ENCODE data around the gene AUNIP.

The AUNIP gene

DNA sequence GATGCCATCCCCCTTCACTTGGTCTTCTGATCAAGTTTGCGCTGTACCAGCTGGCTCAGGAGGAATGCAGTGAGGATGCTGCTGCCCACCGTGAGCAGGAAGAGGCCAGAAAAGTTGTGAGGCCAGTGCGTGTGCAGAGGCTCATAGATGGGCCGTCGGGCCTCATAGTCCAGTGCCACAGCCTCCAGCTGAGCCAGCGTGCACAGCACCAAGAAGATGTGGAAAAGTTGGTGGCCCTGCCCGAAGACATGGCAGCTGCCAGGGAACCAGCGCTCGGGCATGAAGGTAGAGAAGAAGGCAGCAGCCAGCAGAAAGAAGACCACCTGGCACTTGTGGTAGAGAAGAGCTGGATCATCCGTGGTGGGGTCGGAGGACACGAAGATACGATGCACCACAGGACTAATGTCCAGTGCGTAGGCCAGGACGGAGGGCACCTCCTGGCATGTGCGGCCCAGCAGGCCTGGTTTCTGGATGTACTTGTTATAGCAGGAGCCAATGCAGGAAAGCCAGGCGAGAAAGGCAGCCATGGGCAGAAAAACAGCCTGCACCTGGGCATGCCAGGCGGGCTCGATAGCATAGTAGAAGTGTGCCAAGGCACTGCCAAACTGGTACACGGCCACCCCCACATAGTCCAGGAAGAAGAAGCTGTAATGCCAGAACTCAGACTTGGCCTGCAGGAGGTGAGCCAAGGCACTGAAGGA is 3.7 kb upstream of the AUNIP start:
- TF ChIP-seq, protein P1, sequence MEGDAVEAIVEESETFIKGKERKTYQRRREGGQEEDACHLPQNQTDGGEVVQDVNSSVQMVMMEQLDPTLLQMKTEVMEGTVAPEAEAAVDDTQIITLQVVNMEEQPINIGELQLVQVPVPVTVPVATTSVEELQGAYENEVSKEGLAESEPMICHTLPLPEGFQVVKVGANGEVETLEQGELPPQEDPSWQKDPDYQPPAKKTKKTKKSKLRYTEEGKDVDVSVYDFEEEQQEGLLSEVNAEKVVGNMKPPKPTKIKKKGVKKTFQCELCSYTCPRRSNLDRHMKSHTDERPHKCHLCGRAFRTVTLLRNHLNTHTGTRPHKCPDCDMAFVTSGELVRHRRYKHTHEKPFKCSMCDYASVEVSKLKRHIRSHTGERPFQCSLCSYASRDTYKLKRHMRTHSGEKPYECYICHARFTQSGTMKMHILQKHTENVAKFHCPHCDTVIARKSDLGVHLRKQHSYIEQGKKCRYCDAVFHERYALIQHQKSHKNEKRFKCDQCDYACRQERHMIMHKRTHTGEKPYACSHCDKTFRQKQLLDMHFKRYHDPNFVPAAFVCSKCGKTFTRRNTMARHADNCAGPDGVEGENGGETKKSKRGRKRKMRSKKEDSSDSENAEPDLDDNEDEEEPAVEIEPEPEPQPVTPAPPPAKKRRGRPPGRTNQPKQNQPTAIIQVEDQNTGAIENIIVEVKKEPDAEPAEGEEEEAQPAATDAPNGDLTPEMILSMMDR (IDR thresholded peaks at IDR 0.05): no peak

DNA sequence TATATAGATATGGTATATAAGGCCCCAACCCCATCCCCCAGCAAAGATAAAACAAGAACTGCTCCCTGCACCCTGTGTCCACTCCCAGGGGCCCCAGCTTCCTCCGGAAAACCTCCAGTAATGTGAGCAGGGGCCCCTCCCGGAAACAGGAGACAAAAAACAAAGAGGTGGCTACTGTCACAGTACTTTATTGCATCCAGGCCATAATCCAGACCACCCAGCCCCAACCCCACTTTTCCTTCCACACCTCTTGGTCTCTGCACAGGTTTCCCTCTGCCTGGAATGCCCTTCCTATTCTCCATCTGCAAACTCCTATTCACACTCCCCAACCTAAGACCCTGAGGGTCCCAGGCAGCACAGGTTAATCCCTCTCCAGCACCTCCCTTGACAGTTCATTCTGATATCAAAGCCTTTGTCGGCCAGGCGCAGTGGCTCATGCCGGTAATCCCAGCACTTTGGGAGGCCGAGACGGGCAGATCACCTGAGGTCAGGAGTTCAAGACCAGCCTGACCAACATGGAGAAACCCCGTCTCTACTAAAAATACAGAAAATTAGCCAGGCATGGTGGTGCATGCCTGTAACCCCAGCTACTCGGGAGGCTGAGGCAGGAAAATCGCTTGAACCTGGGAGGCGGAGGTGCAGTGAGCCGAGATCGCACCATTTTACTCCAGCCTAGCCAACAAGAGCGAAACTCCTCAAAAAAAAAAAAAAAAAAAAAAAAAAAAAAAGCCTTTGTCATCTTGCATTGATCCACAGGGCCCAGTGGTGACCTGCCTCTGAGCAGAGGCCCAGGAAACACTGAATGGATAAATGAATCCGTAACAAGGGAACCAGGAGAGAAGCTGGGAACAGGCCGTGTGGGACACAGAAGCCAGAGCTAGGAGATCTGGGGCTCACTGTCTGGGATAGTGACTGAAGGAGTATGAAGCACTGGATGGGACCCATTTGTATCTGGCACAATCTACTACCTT is 2.3 kb upstream of the AUNIP start:
- TF ChIP-seq, protein P1 (IDR thresholded peaks at IDR 0.05): no peak

- TF ChIP-seq, protein P1 (IDR thresholded peaks at IDR 0.05): no peak
Measured at GRCh38 chr1:25858494-25858893, 763 bp downstream of the AUNIP start.

DNA sequence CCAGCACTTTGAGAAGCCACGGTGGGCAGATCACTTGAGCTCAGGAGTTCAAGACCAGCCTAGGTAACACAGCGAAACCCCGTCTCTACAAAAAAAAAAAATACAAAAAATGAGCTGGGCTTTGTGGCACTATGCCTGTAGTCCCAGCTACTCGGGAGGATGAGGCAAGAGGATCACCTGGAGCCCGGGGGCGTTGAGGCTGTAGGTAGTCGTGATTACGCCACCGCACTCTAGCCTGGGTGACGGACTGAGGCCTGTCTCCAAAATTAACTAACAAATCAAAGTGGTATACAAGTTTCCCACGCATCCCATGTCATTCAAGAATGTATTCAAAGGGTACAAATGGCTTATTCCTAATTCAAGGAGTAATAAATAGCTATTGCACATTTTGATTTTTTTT is 2.4 kb downstream of the AUNIP start:
- TF ChIP-seq, protein P1 (IDR thresholded peaks at IDR 0.05): no peak

DNA sequence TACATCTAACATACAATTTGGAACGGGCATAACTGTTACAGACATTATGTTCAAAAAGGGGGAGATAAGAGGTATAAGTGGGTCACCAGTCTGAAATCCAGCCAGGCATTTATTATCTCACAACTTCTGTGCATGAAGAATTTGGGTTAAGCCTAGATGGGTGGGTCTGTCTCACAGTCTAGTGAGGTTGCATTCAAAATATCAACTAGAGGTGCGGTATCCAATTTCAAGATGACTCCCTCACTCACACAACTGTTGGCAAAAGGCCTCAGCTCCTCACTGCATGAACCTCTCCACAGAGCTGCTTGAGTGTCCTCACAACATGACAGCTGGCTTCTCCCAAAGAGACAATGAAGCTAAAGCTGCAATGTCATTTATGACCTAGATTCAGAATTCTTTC is 4.7 kb downstream of the AUNIP start:
- TF ChIP-seq, protein P1 (IDR thresholded peaks at IDR 0.05): no peak

- TF ChIP-seq, protein P1 (IDR thresholded peaks at IDR 0.05): no peak
Measured at GRCh38 chr1:25848531-25848930, 10.7 kb downstream of the AUNIP start.

GRCh38 chr1:25847929-25848328 is 11.3 kb downstream of the AUNIP start:
- TF ChIP-seq, protein P1 (IDR thresholded peaks at IDR 0.05): no peak

Measured in LNCAP (cell line).